Gastroesophageal sphincter (tissue), 3 donors: ENCODE results near the gene MOB3B.

Source experiments
- CTCF ChIP-seq, 4 experiments: fragments of 200-600 bp in 2 of 4; fragments of 450-650 bp in 2 of 4; sonication (generic) in 1 of 4; IDR thresholded peaks; one replicate each; pipeline ENCODE4 v1.5.1; 2017 to 2019; ENCODE audit warnings: antibody characterized with exemption in 4 of 4, mild to moderate bottlenecking in 2 of 4, moderate library complexity in 2 of 4
- POLR2A ChIP-seq, 2 donors: fragments of 450-650 bp; IDR thresholded peaks; one replicate each; pipeline ENCODE4 v1.6.1; 2017; ENCODE audit warnings: antibody characterized with exemption in 2 of 2, mild to moderate bottlenecking in 2 of 2, moderate library complexity in 1 of 2

DNA sequence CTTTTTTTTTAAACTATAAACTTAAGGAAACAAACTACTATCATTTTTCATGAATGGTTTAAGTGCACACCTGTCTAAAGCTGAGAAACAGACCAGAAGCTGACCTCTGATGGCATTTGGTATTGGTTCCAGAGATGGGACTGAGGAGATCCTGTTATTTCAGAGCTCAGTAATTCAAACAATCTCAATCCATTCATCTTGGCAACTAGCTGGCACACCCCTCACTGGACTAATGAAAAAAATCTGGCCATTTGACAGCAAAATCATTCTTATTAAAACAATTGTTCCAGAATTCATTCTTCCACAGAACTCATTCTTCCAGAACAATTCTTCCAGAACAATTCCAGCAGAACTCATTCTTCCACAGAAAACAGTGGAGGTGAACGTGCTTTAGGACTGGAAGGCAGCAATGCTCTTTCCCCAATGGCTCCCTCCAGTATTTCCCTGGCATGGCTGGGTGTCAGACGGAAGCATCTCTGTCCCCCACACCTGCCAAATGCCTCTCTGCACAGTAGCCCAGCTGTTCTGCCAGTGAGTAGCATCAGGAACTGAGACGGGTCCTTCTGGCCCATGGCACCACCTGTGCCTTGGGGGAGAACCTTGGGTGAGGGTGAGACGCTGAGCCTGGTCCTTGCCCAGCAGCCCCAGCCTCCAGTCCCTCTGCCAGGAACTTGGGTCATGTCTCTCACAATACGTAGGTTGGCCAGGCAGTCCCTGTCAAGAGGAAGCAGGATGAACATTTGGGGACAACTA is 145.2 kb downstream of the MOB3B start:
- TF ChIP-seq CTCF (IDR thresholded peaks at IDR 0.05), result no peak
- TF ChIP-seq POLR2A (IDR thresholded peaks at IDR 0.05), result no peak
